K562 (cell line): ENCODE data around the gene UBE2H. TPM values are rescaled to one million over a fixed set of nuclear protein-coding genes. Genes with fewer than 3 reads are reported as not detected.

Experiments used
- ATAC-seq: fragments of 200-7000 bp; cut with Tn5 transposase; 3 replicates; pipeline ENCODE4 v1.9.1; 2020; ENCODE audit warnings: moderate library complexity
- BruUV-seq: library from RNA; stranded (reverse); fragments of 400-500 nt; replicated peaks from 2 replicates; lab custom pipeline; 2021; lab: Mats Ljungman, UMichigan
- CTCF ChIA-PET: fragments of 300-600 bp; formaldehyde crosslinking; extraction: SDS; loops from one replicate; lab custom pipeline; 2021; ENCODE audit warnings: low intra/inter-chr PET ratio; lab: Yijun Ruan, JAX
- POLR2A ChIA-PET: fragments of 300-600, 350-650 bp; sonication (Branson Sonifier 250); formaldehyde crosslinking; extraction: SDS; loops from one replicate; lab custom pipeline; 2021; ENCODE audit warnings: antibody characterized with exemption, inconsistent platforms; lab: Yijun Ruan, JAX
- DNase-seq, 4 experiments: peaks; one replicate each; pipeline versions ENCODE4 v3.0.0 to v3.0.0-alpha.2; 2011 to 2018; ENCODE audit warnings: low spot score in 3 of 4, mixed read lengths in 3 of 4; ENCODE audit errors: extremely low read depth in 1 of 4
- FAIRE-seq: peaks from 2 replicates; lab custom pipeline; 2011; peaks lifted over from hg19 to GRCh38; lab: Jason Lieb, UNC
- H2AFZ ChIP-seq: 2 replicates; pipeline ENCODE4 v1.6.0; 2011; ENCODE audit warnings: low read depth, low read length, control low read depth, inconsistent platforms
- H3K27ac ChIP-seq: fragments of 200-600 bp; 3 replicates; pipeline ENCODE4 v1.8.0; 2011; ENCODE audit warnings: low read depth, mild to moderate bottlenecking, control low read depth, inconsistent platforms, low read length, moderate library complexity, mixed read lengths; ENCODE audit errors: extremely low read depth
- H3K27me3 ChIP-seq, 2 experiments: fragments of 300-600 bp in 1 of 2; 2 replicates in 1 of 2; 3 replicates in 1 of 2; pipeline versions ENCODE4 v1.6.0 to v1.8.0; 2011; ENCODE audit warnings: inconsistent platforms in 2 of 2, low read length in 2 of 2, mild to moderate bottlenecking in 1 of 2, mixed read lengths in 1 of 2, moderate library complexity in 1 of 2; ENCODE audit not compliant: control insufficient read depth in 2 of 2, insufficient read depth in 2 of 2
- H3K36me3 ChIP-seq: fragments of 300-600 bp; 3 replicates; pipeline ENCODE4 v1.8.0; 2011; ENCODE audit warnings: mild to moderate bottlenecking, low read length, inconsistent platforms; ENCODE audit not compliant: control insufficient read depth, insufficient read depth
- H3K4me1 ChIP-seq, 2 experiments: fragments of 200-600 bp in 1 of 2; replicated peaks in 1 of 2; 2 replicates in 1 of 2; 3 replicates in 1 of 2; pipeline versions ENCODE4 v1.5.1 to v1.8.0; 2011; ENCODE audit warnings: inconsistent platforms in 2 of 2, low read length in 2 of 2, mild to moderate bottlenecking in 1 of 2, mixed read lengths in 1 of 2, moderate library complexity in 1 of 2; ENCODE audit not compliant: control insufficient read depth in 2 of 2, insufficient read depth in 2 of 2
- H3K4me2 ChIP-seq: 2 replicates; pipeline ENCODE4 v1.6.1; 2011; ENCODE audit warnings: low read length, control low read depth, inconsistent platforms, mixed read lengths; ENCODE audit not compliant: insufficient read depth
- H3K4me3 ChIP-seq: fragments of 200-600 bp; sonication (generic), shearing (Covaris generic); 2 replicates; pipeline ENCODE4 v1.5.1; 2016; ENCODE audit warnings: control low read depth, inconsistent platforms
- H3K79me2 ChIP-seq: fragments of 200-600 bp; 3 replicates; pipeline ENCODE4 v1.8.0; 2011; ENCODE audit warnings: low read length, inconsistent platforms; ENCODE audit not compliant: control insufficient read depth, insufficient read depth
- H3K9ac ChIP-seq, 2 experiments: 2 replicates each; pipeline versions ENCODE4 v1.6.0 to v1.6.1; 2011; ENCODE audit warnings: low read depth in 2 of 2, low read length in 2 of 2, control low read depth in 1 of 2, inconsistent platforms in 1 of 2, mild to moderate bottlenecking in 1 of 2, mixed read lengths in 1 of 2; ENCODE audit not compliant: insufficient read depth in 1 of 2
- H3K9me1 ChIP-seq: one replicate; pipeline ENCODE4 v1.6.0; 2011; ENCODE audit warnings: inconsistent platforms, mild to moderate bottlenecking, low read length, moderate library complexity; ENCODE audit not compliant: control insufficient read depth, insufficient read depth
- H3K9me3 ChIP-seq: replicated peaks from 2 replicates; pipeline ENCODE4 v1.5.1; 2011; ENCODE audit warnings: low read depth, low read length, inconsistent platforms; ENCODE audit not compliant: control insufficient read depth, insufficient read depth
- H4K20me1 ChIP-seq: replicated peaks from 2 replicates; pipeline ENCODE4 v1.6.1; 2011; ENCODE audit warnings: low read length, inconsistent platforms, mixed read lengths; ENCODE audit not compliant: control insufficient read depth, insufficient read depth
- ELF2 ChIP-seq: fragments of 250-450 bp; sonication (Bioruptor Pico); IDR thresholded peaks from 2 replicates; pipeline ENCODE4 v1.5.0; 2021; ENCODE audit warnings: mild to moderate bottlenecking
- KDM4B ChIP-seq, 2 experiments: fragments of 450-650 bp in 1 of 2; sonication (generic) in 1 of 2; IDR thresholded peaks; 2 replicates each; pipeline ENCODE4 v1.6.1; 2016 to 2017; ENCODE audit warnings: borderline replicate concordance in 2 of 2, antibody characterized with exemption in 1 of 2, low read depth in 1 of 2, mild to moderate bottlenecking in 1 of 2
- POLR2H ChIP-seq: IDR thresholded peaks from 2 replicates; pipeline ENCODE4 v1.6.1; 2016; ENCODE audit warnings: missing genetic modification characterization, low read depth, mild to moderate bottlenecking, control low read depth, missing compliant biosample characterization, moderate library complexity
- PREB ChIP-seq: sonication (generic); formaldehyde crosslinking; IDR thresholded peaks from 2 replicates; pipeline ENCODE4 v1.8.1; 2023; ENCODE audit warnings: mild to moderate bottlenecking, missing genetic modification reagents
- RAD51 ChIP-seq: fragments of 450-650 bp; IDR thresholded peaks from 2 replicates; pipeline ENCODE4 v1.7.1; 2016; ENCODE audit warnings: low read depth, mild to moderate bottlenecking, borderline replicate concordance
- XRCC4 ChIP-seq: IDR thresholded peaks from one replicate; pipeline ENCODE4 v1.6.1; 2011; ENCODE audit not compliant: insufficient read depth, insufficient read length; ENCODE audit errors: extremely low read depth
- ZBTB2 ChIP-seq: fragments of 450-650 bp; IDR thresholded peaks from 2 replicates; pipeline ENCODE4 v1.6.1; 2016; ENCODE audit warnings: antibody characterized with exemption
- ZNF133 ChIP-seq: fragments of 250-450 bp; sonication (Bioruptor Pico); IDR thresholded peaks from 2 replicates; pipeline ENCODE4 v1.4.0; 2020; ENCODE audit warnings: mild to moderate bottlenecking
- WGBS: fragments of 100-300 bp; shearing (Covaris generic); methylation state at CpG from one replicate; pipeline ENCODE4 v1.1.6; 2016; ENCODE audit warnings: low coverage, mixed read lengths; ENCODE audit not compliant: insufficient coverage; ENCODE audit errors: missing lambda C conversion rate; 5-methylcytosine and 5-hydroxymethylcytosine counted together
- in situ Hi-C: fragments of 300-500 bp; cut with MboI; formaldehyde crosslinking; loops from 4 replicates; pipeline ENCODE4 v1.15.0; 2018; ENCODE audit warnings: inconsistent platforms, mixed read lengths
- intact Hi-C: fragments of 100-400 bp; cut with micrococcal nuclease; formaldehyde crosslinking; loops from 2 replicates; pipeline ENCODE4 v1.14.2; 2022
- polyA plus RNA-seq, 8 experiments: library from polyadenylated mRNA; depleted of rRNA in 4 of 8; stranded (reverse) in 5 of 8; unstranded in 3 of 8; fragments of >200 nt; fragmentation: Nextera tagmentation in 2 of 8; fragmentation: Illumina TruSeq in 1 of 8; extraction: Ambion mirVana in 2 of 8; extraction: Trizol in 1 of 8; gene quantifications; 2 replicates each; pipeline versions ENCODE4 v1.2.1 to v1.2.3, GENCODE V29; 2011 to 2014; ENCODE audit warnings: inconsistent platforms in 1 of 8, missing spikeins in 1 of 8
- total RNA-seq, 7 experiments: library from RNA; depleted of rRNA in 6 of 7; stranded (reverse); fragments of >200 nt in 6 of 7; fragmentation: Illumina TruSeq in 2 of 7; extraction: Trizol in 2 of 7; gene quantifications; 2 replicates each; pipeline versions ENCODE4 v1.2.1 to v1.2.3, GENCODE V29; 2011 to 2021; ENCODE audit warnings: low replicate concordance in 1 of 7

Gene UBE2H
- total and polyA plus RNA-seq, 9 of the 15 experiments (the other 6 are each of a cell fraction or from before 2014, with no cell fraction given) = 6.3 to 33.0 (median 13.3) TPM

- Histone ChIP-seq H3K4me1 (peaks cover 9 to 17% of the 10 kb centered on the region in 2 experiments), H3K36me3 (no peaks in the 10 kb centered on the region), H4K20me1 (no peaks in the 10 kb centered on the region; the same call in 1 of the 2 replicates), H3K9ac (no peak overlapping the region), H3K4me3 (no peak overlapping the region), H3K79me2 (no peaks in the 10 kb centered on the region), H3K4me2 (no peak overlapping the region), H3K27me3 (no peaks in the 10 kb centered on the region), H3K9me3 (no peaks in the 10 kb centered on the region), H3K9me1 (no peaks in the 10 kb centered on the region), H2AFZ (no peak overlapping the region), H3K27ac (no peak overlapping the region)
- WGBS = 85% methylated on average over 6 of the region's 6 CpGs
- in situ Hi-C loops (no loop called here), intact Hi-C loops (no loop called here)
- FAIRE-seq (no peak), DNase-seq (no peak), ATAC-seq (no peak)
- ChIA-PET CTCF (interaction anchor here (0.5 kb wide), 1 partner anchor 734 kb away, joined by 3 read pairs; no protein-coding TSS in a partner anchor), POLR2A (interaction anchor here (0.6 to 1.8 kb wide), 5 partner anchors 10 to 155 kb away, joined by 3 to 9 read pairs (median 4); no protein-coding TSS in a partner anchor)
- TF ChIP-seq POLR2H (tag) (no peak), ELF2 (no peak), ZBTB2 (no peak), ZNF133 (CRISPR knock-in tag) (no peak), RAD51 (no peak), PREB (CRISPR knock-in tag) (no peak), XRCC4 (no peak), KDM4B (IDR thresholded peaks at IDR 0.05; ENCODE audit: borderline replicate concordance in 2 of 2, low read depth in 1 of 2) (no peak)
- no TSS peak for BruUV-seq
These were observed 97.5 kb downstream of the UBE2H start for GRCh38 chr7:129855234-129855673.
